HepG2 (cell line): ENCODE data around the gene METTL6. TPM values are rescaled to one million over a fixed set of nuclear protein-coding genes. Genes with fewer than 3 reads are reported as not detected.

ENCODE experiments used
- FOXP4 ChIP-seq: sonication (generic); formaldehyde crosslinking; IDR thresholded peaks from 2 replicates; pipeline ENCODE4 v1.4.0; 2020; ENCODE audit warnings: missing genetic modification reagents
- KLF12 ChIP-seq: sonication (generic); formaldehyde crosslinking; IDR thresholded peaks from 2 replicates; pipeline ENCODE4 v1.4.0; 2020; ENCODE audit warnings: missing genetic modification reagents, borderline replicate concordance
- NCOA5 ChIP-seq: sonication (generic); formaldehyde crosslinking; IDR thresholded peaks from 2 replicates; pipeline ENCODE4 v1.4.0; 2020; ENCODE audit warnings: missing genetic modification reagents
- SNRNP70 ChIP-seq: fragments of 200-400 bp; formaldehyde crosslinking; IDR thresholded peaks from 2 replicates; pipeline ENCODE4 v1.6.1; 2017; ENCODE audit warnings: mild to moderate bottlenecking, low read depth, low read length, moderate library complexity
- YY1 ChIP-seq: IDR thresholded peaks from 2 replicates; pipeline ENCODE4 v1.6.1; 2011; ENCODE audit warnings: low read length, low read depth, moderate library complexity, mild to moderate bottlenecking; ENCODE audit not compliant: insufficient read depth, insufficient replicate concordance
- ZBTB39 ChIP-seq: sonication (generic); formaldehyde crosslinking; IDR thresholded peaks from 2 replicates; pipeline ENCODE4 v1.5.0; 2020; ENCODE audit warnings: missing genetic modification reagents
- ZKSCAN1 ChIP-seq: fragments of 150-350 bp; IDR thresholded peaks from 2 replicates; pipeline ENCODE4 v1.6.1; 2014; ENCODE audit warnings: low read length
- ZNF234 ChIP-seq: sonication (generic); formaldehyde crosslinking; conservative IDR thresholded peaks from 2 replicates; pipeline ENCODE4 v1.5.1; 2020; ENCODE audit warnings: mild to moderate bottlenecking, missing genetic modification reagents
- ZNF350 ChIP-seq: sonication (generic); formaldehyde crosslinking; IDR thresholded peaks from 2 replicates; pipeline ENCODE4 v1.4.0; 2020; ENCODE audit warnings: mild to moderate bottlenecking, low read depth, missing genetic modification reagents, borderline replicate concordance
- ZNF441 ChIP-seq: sonication (generic); formaldehyde crosslinking; IDR thresholded peaks from 2 replicates; pipeline ENCODE4 v1.7.0; 2021; ENCODE audit warnings: missing genetic modification reagents, borderline replicate concordance
- ZNF713 ChIP-seq: sonication (generic); formaldehyde crosslinking; IDR thresholded peaks from 2 replicates; pipeline ENCODE4 v1.4.0; 2020; ENCODE audit warnings: mild to moderate bottlenecking, missing genetic modification reagents
- polyA plus RNA-seq, 8 experiments: library from polyadenylated mRNA; depleted of rRNA in 3 of 8; stranded (reverse) in 7 of 8; unstranded in 1 of 8; fragments of >200 nt; fragmentation: Illumina TruSeq in 4 of 8; extraction: Trizol in 4 of 8; gene quantifications; 2 replicates each; pipeline versions ENCODE4 v1.2.1 to v1.2.3, GENCODE V29; 2011 to 2016; ENCODE audit warnings: low read depth in 4 of 8, missing spikeins in 1 of 8, mixed read lengths in 1 of 8; ENCODE audit not compliant: insufficient read depth in 1 of 8
- total RNA-seq, 5 experiments: library from RNA; depleted of rRNA; stranded (reverse); fragments of >200 nt; fragmentation: Illumina TruSeq; extraction: Trizol; gene quantifications; 2 replicates each; pipeline ENCODE4 v1.2.3, GENCODE V29; 2016; ENCODE audit warnings: low read depth in 1 of 5
- TF ChIP-seq, protein P1 (sequence below): IDR thresholded peaks from 2 replicates; pipeline ENCODE4 v1.4.0; 2020; ENCODE audit warnings: mild to moderate bottlenecking, missing genetic modification reagents
- TF ChIP-seq, protein P2 (sequence below), 2 experiments: sonication (generic) in 1 of 2; formaldehyde crosslinking in 1 of 2; IDR thresholded peaks; 2 replicates each; pipeline versions ENCODE4 v1.4.0 to v1.6.1; 2016 to 2020; ENCODE audit warnings: borderline replicate concordance in 1 of 2, low read depth in 1 of 2, mild to moderate bottlenecking in 1 of 2, missing genetic modification reagents in 1 of 2

The METTL6 gene
- total and polyA plus RNA-seq, 2 of the 13 experiments (the other 11 are each of a cell fraction or from before 2014, with no cell fraction given): 17.2 to 29.4 TPM

- TF ChIP-seq, protein P1, sequence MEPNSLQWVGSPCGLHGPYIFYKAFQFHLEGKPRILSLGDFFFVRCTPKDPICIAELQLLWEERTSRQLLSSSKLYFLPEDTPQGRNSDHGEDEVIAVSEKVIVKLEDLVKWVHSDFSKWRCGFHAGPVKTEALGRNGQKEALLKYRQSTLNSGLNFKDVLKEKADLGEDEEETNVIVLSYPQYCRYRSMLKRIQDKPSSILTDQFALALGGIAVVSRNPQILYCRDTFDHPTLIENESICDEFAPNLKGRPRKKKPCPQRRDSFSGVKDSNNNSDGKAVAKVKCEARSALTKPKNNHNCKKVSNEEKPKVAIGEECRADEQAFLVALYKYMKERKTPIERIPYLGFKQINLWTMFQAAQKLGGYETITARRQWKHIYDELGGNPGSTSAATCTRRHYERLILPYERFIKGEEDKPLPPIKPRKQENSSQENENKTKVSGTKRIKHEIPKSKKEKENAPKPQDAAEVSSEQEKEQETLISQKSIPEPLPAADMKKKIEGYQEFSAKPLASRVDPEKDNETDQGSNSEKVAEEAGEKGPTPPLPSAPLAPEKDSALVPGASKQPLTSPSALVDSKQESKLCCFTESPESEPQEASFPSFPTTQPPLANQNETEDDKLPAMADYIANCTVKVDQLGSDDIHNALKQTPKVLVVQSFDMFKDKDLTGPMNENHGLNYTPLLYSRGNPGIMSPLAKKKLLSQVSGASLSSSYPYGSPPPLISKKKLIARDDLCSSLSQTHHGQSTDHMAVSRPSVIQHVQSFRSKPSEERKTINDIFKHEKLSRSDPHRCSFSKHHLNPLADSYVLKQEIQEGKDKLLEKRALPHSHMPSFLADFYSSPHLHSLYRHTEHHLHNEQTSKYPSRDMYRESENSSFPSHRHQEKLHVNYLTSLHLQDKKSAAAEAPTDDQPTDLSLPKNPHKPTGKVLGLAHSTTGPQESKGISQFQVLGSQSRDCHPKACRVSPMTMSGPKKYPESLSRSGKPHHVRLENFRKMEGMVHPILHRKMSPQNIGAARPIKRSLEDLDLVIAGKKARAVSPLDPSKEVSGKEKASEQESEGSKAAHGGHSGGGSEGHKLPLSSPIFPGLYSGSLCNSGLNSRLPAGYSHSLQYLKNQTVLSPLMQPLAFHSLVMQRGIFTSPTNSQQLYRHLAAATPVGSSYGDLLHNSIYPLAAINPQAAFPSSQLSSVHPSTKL (CRISPR knock-in tag): peak; percentile 35; the same call in 1 of the 2 replicates
- TF ChIP-seq ZBTB39 (CRISPR knock-in tag): no peak
- peak; percentile 97 for TF ChIP-seq YY1
- no peak for TF ChIP-seq ZKSCAN1
- TF ChIP-seq, protein P2, sequence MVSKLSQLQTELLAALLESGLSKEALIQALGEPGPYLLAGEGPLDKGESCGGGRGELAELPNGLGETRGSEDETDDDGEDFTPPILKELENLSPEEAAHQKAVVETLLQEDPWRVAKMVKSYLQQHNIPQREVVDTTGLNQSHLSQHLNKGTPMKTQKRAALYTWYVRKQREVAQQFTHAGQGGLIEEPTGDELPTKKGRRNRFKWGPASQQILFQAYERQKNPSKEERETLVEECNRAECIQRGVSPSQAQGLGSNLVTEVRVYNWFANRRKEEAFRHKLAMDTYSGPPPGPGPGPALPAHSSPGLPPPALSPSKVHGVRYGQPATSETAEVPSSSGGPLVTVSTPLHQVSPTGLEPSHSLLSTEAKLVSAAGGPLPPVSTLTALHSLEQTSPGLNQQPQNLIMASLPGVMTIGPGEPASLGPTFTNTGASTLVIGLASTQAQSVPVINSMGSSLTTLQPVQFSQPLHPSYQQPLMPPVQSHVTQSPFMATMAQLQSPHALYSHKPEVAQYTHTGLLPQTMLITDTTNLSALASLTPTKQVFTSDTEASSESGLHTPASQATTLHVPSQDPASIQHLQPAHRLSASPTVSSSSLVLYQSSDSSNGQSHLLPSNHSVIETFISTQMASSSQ (IDR thresholded peaks at IDR 0.05; ENCODE audit: low read depth): no peak
- TF ChIP-seq, protein P2 (CRISPR knock-in tag; IDR thresholded peaks at IDR 0.05; ENCODE audit: borderline replicate concordance): no peak
- TF ChIP-seq ZNF234: no peak
- TF ChIP-seq ZNF713 (CRISPR knock-in tag): no peak
- TF ChIP-seq ZNF350 (CRISPR knock-in tag): peak; percentile 23; the same call in 1 of the 2 replicates
- TF ChIP-seq ZNF441: no peak
- no peak for TF ChIP-seq FOXP4 (CRISPR knock-in tag)
- TF ChIP-seq KLF12 (CRISPR knock-in tag): no peak; the same call in 1 of the 2 replicates
- no peak for TF ChIP-seq SNRNP70
- TF ChIP-seq NCOA5: no peak
Measured at GRCh38 chr3:15377961-15378791, 49.2 kb downstream of the METTL6 start (continued).
